ENCODE data around the gene CCDC24.

CCDC24 gene

DNA sequence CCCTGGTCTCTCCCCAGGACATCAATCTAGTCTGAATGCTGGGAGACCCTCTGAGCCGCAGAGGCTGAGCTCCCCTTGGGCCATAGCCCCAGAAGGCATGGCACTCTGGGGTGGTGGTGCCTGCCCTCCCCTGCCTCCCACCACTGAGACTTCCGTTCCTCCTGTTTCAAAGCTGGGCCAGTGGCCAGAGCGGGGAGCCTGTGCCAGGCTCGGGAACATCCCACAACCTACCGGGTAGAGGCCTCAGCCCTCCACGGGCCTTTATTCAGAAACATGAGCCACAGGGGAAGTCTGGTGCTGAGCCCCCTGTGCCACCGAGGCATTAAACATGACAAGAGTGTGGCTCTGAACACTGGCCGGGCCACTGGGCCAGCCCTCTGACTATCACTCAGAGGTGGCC, 8.1 kb downstream of the CCDC24 start:
- DNase-seq, result no peak

GRCh38 chr1:44000122-44000665, 8.8 kb downstream of the CCDC24 start:
- DNase-seq, result no peak

DNA sequence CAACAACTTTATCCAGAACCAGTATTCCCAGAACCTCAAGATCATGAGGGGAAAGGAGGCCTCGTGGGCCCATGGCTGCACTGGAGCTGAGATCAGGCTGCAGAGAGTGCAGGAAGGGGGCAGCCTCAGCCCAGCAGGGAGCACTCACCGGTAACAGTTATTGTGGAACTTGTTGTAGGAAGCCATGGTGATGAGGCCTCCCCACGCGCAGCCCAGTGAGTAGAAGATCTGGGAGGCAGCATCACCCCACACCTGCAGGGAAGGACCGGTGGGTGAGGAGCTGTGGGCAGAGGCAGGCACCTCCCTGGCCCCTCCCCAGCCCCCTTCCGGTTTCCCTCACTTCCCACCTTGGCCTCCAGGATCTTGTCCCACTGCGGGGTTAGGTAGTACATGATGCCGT, 10.8 kb downstream of the CCDC24 start:
- no peak for DNase-seq

- no peak for DNase-seq
These were observed 11.3 kb downstream of the CCDC24 start for GRCh38 chr1:44002606-44003157.

DNA sequence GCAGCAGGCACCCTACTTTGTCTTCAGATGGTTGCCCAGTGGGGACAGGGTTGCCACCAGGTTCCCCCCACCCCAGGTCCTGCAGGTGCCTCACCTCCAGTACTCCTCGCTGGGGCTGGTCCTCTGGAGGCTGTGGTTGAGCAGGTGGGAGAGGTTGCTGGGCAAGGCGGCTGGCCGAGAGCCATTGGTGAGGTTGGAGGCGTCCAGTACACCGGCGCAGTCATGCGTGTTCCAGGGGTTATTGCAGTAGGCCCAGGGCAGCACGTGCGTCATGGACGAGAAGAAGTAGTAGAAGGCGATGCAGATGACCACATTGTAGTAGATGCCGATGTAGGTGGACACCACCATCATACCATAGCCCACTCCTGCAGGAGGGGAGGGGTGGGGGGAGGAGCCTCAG, 16.9 kb downstream of the CCDC24 start:
- no peak for DNase-seq

DNA sequence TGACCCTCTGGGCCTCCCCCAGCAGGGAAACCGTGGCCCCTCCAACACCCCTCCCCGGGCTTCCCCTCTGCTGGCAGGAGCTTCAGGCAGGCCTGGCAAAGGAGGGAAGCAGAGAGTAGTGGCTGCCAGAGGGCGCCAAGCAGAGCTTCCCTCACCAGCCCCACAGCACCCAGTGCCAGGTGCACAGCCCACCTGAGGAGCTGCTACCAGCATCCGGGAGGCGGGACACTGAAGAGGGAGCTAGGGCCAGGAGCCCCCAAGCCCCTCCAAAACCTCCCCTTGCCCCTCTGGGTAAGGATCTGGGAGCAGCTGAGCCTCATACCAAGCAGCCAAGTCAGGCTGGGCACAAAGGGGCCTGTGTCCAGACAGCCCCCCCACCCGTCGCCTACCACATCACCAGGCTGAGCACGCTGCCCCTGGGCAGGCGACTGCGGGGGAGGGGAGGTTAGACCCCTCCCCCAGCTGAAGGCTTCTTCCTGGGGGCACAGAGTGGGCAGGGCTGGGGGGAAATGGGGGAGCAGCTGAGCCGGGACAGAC, 19.6 kb downstream of the CCDC24 start:
- no peak for DNase-seq

- no peak for DNase-seq
These were observed 21.0 kb downstream of the CCDC24 start for GRCh38 chr1:44012404-44012803.

DNA sequence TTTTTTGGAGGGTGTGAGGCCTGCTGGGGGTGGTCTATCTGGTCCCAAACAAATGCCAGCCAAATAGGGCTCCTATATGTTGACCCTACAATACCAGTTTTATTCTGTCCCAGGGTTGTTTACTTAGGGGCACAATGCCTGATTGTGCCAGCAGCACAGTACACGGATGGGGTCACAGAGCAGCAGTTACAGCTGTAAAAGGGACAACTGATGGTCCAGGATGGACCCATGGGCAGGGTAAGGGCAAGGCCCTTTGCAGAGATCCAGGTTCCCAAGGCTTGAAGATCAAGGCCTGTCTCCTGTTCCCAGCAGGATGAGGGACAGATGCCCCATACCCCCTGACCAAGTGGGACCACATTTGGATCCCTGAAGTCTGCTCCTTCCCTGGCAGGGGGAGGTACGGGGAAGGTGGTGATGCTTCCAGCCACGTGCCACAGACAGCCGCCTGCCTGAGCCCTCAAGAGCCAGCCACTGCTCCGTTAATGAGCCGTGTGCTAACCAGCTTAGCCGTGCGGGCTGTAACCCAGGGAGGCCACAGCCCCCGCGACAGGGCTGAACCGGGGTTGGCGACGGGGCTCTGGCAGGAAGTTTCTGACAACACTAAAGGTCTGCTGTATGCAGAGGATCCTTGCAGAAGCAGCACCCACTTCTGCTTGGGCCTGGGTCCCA, 21.7 kb downstream of the CCDC24 start:
- no peak for DNase-seq

- no peak for DNase-seq
These were observed 22.6 kb downstream of the CCDC24 start for GRCh38 chr1:44013949-44014348.

- no peak for DNase-seq
These were observed 23.1 kb downstream of the CCDC24 start for GRCh38 chr1:44014365-44015104.

GRCh38 chr1:44015206-44015605, 23.8 kb downstream of the CCDC24 start:
- DNase-seq, result no peak

DNA sequence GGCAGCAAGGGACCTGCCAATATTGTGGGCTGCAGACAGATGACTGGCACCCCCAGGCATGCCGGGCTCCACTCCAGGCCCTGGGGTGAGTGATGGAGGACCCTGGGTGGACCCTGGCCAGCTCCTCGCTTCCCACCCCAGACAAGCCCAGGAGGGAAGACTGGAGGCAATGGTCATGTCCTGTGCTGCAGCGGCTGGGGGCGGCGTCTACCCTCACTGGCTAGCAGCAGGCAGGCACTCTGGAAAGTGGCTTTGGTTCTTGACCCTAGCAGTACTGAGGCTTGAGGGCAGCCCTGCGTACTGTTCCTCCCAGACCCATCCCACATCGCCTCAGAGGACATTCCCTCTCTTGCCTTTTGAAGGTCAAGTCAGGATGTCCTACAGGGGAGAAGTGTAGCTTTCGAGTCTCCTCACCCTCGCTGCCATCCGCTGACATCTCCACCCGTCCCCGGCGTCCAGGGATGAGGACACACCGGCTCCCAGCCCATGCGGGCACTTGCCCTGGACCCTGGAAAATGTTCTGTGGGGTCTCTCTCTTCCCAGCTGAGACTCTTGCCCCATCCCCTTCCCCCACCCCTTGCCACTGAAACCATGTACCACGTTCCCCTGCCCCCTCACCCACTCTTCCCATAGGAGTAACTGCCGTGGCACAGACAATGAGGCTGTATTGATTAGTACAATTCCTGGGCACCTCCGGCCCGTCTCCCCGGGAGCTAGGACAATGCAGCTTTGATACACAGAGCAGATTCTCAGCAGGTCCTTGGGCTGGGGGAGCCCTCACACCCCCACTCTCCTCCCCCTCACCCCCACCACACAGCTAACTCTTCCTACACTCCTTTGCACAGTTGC, 24.9 kb downstream of the CCDC24 start:
- no peak for DNase-seq

- no peak for DNase-seq
These were observed 25.5 kb downstream of the CCDC24 start for GRCh38 chr1:44016890-44017400.

GRCh38 chr1:44019466-44019948, 28.1 kb downstream of the CCDC24 start:
- DNase-seq, result no peak

DNA sequence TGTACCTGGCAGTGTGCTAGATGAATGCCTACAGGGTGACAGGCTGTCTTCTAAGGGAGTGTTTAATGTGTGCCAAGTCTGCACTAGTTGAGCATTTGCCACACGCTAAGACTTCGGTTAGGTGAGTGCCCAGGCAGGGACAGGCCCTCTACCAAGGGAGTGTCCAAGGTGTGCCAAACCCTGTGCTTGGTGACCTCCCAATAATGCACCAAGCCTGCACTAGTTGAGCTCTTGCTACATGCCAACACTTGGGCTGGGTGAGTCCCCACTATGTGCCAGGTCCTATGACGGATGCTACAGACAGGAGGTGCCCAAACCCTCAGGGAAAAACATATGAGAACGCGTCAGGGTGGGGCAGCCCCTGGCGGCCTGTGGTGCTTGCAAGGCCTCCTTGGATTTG, 29.1 kb downstream of the CCDC24 start:
- DNase-seq, result no peak

DNA sequence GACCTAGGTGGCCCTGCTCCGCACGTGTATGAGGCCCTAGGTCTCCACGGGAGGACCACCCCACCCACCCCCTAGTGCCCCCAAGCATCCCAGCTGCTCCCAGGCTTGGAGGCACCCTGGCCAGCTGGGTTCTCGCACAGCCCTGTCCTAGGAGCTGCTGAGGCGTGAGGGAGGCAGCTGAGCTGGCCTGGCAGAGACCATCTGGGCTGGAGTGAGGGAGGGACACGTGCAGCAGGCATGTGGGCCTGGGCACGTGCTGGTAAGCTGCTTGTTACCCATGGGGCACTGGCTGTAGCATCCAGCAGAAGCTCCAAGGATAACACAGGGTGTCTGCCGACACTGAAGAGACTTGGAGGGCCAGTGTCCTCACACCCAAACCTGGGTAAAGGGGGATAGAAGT, 29.8 kb downstream of the CCDC24 start:
- no peak for DNase-seq

- no peak for DNase-seq
These were observed 30.4 kb downstream of the CCDC24 start for GRCh38 chr1:44021581-44022321.

DNA sequence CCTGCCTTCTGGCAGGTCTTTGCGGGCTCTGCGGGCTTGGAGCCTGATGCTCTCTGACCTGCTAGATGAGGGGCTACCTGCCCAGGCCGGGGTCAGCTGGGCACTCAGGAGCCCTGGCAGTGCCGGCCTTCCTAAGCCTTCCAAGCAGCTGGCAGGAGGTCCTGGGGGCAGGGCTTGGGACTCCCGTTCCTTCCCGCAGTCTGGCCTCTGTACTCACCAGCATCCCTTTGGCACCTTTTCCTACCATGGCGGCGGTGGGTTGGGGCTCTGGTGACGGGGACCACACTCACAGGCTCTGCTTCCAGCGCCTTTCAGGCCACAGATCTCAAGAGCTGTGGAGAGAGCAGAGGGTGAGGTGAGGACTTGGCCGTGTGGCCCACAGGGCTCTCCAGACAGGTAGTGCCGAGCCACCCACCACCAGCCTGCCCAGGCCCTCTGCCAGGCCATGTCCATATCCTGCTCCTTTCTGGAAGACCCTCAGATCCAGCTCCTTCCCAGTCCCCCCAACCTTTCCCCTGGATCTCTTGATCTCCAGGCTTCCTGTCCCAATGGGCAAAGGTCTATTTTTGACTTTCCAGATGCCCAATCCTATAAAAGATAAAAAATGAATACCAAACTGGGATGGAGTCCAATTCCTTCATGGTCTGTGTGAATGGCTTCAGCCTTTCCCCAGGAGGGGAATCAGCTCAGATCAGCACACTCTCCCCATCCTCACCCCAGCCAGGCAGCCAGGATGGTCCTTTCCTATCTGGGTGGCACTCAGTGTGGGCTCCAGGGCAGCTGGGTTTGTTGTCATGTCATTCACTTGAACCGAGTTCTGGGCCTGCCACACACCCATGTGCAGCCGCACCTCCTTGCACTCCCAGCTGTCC, 32.9 kb downstream of the CCDC24 start:
- no peak for DNase-seq

- DNase-seq, result no peak
These were observed 33.6 kb downstream of the CCDC24 start for GRCh38 chr1:44024903-44025525.

DNA sequence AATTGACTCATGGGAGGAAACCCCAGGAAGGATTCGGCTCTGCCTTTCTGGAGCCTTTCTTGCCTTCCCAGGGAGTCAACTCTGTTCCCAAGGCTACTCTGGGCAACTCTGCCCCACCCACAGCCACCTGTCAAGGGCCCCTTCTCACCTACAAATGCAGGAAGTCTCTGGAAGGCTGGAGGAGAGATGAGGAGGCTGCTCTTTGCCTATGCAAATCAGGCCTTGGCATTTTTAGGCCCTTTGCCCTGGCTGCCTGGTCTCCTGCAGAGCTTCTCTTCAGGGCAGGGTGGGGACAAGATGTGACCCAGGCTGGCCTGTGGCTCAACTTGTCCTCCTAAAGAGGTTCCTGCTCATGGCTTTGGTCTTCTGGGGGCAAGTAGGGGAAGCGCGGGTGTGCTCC, 34.4 kb downstream of the CCDC24 start:
- no peak for DNase-seq

Measured in NCI-H187 treated with DMSO at 0.1 percent for 48 hours (cell line).